ENCODE data around the gene CACNA1I.

DNA sequence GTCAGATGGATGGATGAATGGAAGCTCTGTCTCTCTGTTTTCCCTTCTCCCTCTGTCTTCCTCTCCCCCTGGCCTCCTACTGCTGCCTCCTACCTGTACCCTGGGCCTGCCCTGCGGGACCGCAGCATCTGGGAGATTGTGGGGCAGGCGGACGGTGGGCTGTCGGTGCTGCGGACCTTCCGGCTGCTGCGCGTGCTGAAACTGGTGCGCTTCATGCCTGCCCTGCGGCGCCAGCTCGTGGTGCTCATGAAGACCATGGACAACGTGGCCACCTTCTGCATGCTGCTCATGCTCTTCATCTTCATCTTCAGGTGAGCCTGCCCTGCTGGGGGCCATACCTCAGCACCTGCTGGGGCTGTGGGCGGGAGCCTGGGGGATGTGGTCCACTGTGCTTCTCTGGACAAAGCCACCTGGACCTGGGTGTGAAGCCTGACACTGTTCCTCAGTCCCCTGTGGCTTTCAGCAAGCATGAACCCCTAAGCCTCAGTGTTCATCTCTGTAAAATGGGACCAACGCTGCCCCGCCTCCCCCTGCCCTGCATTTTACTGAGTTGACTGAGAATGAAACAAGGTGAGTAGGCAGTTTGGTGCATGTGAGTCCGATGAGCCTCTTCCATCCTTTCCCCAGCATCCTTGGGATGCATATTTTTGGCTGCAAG is 88.4 kb downstream of the CACNA1I start:
- TF ChIP-seq, protein P1, sequence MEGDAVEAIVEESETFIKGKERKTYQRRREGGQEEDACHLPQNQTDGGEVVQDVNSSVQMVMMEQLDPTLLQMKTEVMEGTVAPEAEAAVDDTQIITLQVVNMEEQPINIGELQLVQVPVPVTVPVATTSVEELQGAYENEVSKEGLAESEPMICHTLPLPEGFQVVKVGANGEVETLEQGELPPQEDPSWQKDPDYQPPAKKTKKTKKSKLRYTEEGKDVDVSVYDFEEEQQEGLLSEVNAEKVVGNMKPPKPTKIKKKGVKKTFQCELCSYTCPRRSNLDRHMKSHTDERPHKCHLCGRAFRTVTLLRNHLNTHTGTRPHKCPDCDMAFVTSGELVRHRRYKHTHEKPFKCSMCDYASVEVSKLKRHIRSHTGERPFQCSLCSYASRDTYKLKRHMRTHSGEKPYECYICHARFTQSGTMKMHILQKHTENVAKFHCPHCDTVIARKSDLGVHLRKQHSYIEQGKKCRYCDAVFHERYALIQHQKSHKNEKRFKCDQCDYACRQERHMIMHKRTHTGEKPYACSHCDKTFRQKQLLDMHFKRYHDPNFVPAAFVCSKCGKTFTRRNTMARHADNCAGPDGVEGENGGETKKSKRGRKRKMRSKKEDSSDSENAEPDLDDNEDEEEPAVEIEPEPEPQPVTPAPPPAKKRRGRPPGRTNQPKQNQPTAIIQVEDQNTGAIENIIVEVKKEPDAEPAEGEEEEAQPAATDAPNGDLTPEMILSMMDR (IDR thresholded peaks at IDR 0.05) = no peak
- TF ChIP-seq EZH2 (IDR thresholded peaks at IDR 0.05; ENCODE audit: borderline replicate concordance, insufficient read depth, low read depth, low read length, poor library complexity, severe bottlenecking) = no peak

Data from B cell (primary cell).